ENCODE data around the gene PCNT.
"Not testable (repeated sequence)": the region's sequence is repeated elsewhere in the genome, so short reads cannot be mapped to it uniquely, and the experiment has no call there.

The PCNT gene

DNA sequence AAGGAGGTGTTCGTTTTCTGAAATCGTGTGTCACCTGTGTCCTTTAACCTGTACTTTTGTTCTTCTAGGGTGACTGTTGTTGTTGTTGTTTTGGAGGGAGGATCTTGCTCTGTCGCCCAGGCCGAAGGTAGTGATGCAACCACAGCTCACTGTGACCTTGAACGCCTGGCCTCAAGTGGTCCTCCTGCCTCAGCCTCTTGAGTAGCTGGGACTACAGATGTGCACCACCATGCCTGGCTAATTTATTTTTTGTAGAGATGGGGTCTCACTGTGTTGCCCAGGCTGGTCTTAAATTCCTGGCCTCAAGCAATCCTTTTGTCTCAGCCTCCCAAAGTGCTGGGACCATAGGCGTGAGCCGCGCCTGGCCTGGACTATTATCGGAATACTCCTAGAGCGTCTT, 49.0 kb downstream of the PCNT start:
- H3K36me3 ChIP-seq (ENCODE audit: control insufficient read depth in 2 of 2, insufficient read depth in 1 of 2, low read length in 2 of 2), result peaks cover 8 to 64% of the 10 kb centered on the region in 2 experiments; a peak in 2 of 3 replicates
- H3K4me1 ChIP-seq (ENCODE audit: control insufficient read depth, insufficient read depth, low read length); POLR2A ChIA-PET; H3K4me3 ChIP-seq (ENCODE audit: low read depth, low read length); H3K9me3 ChIP-seq (ENCODE audit: control insufficient read depth, insufficient read depth, low read depth, low read length); H3K27ac ChIP-seq (ENCODE audit: extremely low read depth, low read depth, low read length): not testable (repeated sequence)
- CTCF ChIA-PET, result interaction anchor here (0.6 kb wide), 1 partner anchor 145 kb away, joined by 3 read pairs; no protein-coding TSS in a partner anchor
- TF ChIP-seq ZNF121 (tag by site-specific recombination; IDR thresholded peaks at IDR 0.05), result peak; percentile 100

DNA sequence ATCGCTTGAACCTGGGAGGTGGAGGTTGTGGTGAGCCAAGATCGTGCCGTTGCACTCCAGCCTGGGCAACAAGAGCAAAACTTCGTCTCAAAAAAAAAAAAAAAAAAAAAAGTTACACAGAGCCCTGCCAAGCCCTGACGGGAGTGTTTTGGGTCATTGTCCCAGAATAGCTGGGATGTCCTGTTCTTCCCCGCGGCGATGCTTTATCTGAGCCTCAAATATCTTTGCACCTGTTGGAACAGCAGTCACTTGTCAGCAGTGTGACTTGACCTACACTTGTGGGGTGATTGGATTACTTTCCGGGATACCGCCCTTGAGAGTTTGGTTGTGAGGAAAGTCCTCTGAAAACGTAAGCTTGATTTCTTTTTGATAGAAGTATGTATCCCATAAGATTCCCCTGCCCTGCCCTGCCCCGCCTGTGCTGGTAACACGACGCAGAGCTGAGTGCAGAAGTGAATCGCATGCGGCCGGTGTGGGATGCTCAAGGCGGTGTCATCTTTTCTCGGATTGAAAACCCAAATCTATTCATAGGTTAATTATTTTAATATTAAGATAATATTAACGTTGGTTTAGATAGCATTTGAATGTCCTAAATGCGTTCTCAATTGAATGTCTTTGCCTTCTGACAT, 50.9 kb downstream of the PCNT start:
- H3K36me3 ChIP-seq (ENCODE audit: control insufficient read depth in 2 of 2, insufficient read depth in 1 of 2, low read length in 2 of 2), result peaks cover 3 to 59% of the 10 kb centered on the region in 2 experiments; a peak in 2 of 3 replicates
- no peak overlapping the region for H3K4me3 ChIP-seq (ENCODE audit: low read depth, low read length)
- ChIA-PET CTCF (interaction anchor here (0.6 to 0.8 kb wide), 2 partner anchors 67 to 261 kb away, joined by 4 to 6 read pairs; partner anchors contain the start of gene PRMT2), POLR2A (interaction anchor here (0.6 kb wide), 1 partner anchor 231 kb away, joined by 3 read pairs; no protein-coding TSS in a partner anchor)
- no peaks in the 10 kb centered on the region for H3K9me3 ChIP-seq (ENCODE audit: control insufficient read depth, insufficient read depth, low read depth, low read length)
- H3K4me1 ChIP-seq (ENCODE audit: control insufficient read depth, insufficient read depth, low read length), result no peaks in the 10 kb centered on the region
- TF ChIP-seq, protein P1, sequence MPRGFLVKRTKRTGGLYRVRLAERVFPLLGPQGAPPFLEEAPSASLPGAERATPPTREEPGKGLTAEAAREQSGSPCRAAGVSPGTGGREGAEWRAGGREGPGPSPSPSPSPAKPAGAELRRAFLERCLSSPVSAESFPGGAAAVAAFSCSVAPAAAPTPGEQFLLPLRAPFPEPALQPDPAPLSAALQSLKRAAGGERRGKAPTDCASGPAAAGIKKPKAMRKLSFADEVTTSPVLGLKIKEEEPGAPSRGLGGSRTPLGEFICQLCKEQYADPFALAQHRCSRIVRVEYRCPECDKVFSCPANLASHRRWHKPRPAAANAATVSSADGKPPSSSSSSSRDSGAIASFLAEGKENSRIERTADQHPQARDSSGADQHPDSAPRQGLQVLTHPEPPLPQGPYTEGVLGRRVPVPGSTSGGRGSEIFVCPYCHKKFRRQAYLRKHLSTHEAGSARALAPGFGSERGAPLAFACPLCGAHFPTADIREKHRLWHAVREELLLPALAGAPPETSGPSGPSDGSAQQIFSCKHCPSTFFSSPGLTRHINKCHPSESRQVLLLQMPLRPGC (tag by site-specific recombination; IDR thresholded peaks at IDR 0.05), result no peak
- TF ChIP-seq KLF7 (tag by site-specific recombination; IDR thresholded peaks at IDR 0.05; ENCODE audit: borderline replicate concordance), result no peak
- no peak for TF ChIP-seq ZNF350 (tag by site-specific recombination; IDR thresholded peaks at IDR 0.05)
- TF ChIP-seq ZNF501 (tag by site-specific recombination; IDR thresholded peaks at IDR 0.05), result no peak
- TF ChIP-seq ZNF548 (tag by site-specific recombination; IDR thresholded peaks at IDR 0.05), result no peak
- TF ChIP-seq, protein P2, sequence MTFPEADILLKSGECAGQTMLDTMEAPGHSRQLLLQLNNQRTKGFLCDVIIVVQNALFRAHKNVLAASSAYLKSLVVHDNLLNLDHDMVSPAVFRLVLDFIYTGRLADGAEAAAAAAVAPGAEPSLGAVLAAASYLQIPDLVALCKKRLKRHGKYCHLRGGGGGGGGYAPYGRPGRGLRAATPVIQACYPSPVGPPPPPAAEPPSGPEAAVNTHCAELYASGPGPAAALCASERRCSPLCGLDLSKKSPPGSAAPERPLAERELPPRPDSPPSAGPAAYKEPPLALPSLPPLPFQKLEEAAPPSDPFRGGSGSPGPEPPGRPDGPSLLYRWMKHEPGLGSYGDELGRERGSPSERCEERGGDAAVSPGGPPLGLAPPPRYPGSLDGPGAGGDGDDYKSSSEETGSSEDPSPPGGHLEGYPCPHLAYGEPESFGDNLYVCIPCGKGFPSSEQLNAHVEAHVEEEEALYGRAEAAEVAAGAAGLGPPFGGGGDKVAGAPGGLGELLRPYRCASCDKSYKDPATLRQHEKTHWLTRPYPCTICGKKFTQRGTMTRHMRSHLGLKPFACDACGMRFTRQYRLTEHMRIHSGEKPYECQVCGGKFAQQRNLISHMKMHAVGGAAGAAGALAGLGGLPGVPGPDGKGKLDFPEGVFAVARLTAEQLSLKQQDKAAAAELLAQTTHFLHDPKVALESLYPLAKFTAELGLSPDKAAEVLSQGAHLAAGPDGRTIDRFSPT (tag by site-specific recombination; IDR thresholded peaks at IDR 0.05), result no peak
- H3K27ac ChIP-seq (ENCODE audit: extremely low read depth, low read depth, low read length), result no peak overlapping the region

DNA sequence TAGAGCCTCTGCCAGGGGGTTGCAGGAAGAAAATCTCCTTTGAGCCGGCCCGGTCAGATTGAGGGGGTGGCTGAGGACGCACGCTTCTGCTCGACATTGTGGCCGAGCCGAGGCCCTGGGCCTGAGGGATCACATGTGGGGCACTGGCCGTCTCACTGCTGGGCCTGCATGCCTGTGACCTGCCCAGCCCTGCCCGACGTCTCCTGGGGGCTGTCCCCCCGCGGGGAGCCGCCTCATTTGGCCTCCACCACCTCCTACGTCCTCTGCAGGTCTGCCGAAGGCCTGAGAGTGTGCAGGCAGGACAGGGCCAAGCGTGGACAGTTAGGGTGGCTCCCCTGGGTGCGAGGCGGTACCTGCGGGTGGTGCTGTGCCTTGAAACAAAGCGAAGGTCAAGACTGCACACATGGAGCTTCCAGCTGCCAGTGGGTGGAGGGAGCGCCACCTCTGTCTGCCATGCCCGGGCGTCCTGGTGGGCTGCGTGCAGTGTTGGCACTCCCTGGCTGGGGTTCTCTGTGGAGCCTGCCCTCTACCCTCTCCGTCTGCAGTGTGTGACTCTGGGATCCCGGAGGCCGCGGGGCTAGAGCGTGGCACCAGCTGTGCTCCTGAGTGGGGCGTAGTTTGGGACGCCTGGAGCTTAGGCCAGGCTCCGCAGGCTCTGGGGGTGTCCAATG, 51.7 kb downstream of the PCNT start:
- POLR2A ChIA-PET, result no interaction called here
- no peak overlapping the region for H3K27ac ChIP-seq (ENCODE audit: extremely low read depth, low read depth, low read length)
- no peaks in the 10 kb centered on the region for H3K9me3 ChIP-seq (ENCODE audit: control insufficient read depth, insufficient read depth, low read depth, low read length)
- H3K4me1 ChIP-seq (ENCODE audit: control insufficient read depth, insufficient read depth, low read length), result no peaks in the 10 kb centered on the region
- CTCF ChIA-PET, result interaction anchor here (0.6 to 0.8 kb wide), 3 partner anchors 66 to 260 kb away, joined by 4 to 6 read pairs (median 4); partner anchors contain the start of gene PRMT2
- TF ChIP-seq ZIC2 (tag by site-specific recombination; IDR thresholded peaks at IDR 0.05) (0 out of 2 replicates have a peak, but pooled peaks have one; percentile 38), ZNF548 (tag by site-specific recombination; IDR thresholded peaks at IDR 0.05) (no peak)
- H3K36me3 ChIP-seq (ENCODE audit: control insufficient read depth in 2 of 2, insufficient read depth in 1 of 2, low read length in 2 of 2), result peaks cover 4 to 59% of the 10 kb centered on the region in 2 experiments; a peak in 2 of 3 replicates
- H3K4me3 ChIP-seq (ENCODE audit: low read depth, low read length), result no peak overlapping the region

DNA sequence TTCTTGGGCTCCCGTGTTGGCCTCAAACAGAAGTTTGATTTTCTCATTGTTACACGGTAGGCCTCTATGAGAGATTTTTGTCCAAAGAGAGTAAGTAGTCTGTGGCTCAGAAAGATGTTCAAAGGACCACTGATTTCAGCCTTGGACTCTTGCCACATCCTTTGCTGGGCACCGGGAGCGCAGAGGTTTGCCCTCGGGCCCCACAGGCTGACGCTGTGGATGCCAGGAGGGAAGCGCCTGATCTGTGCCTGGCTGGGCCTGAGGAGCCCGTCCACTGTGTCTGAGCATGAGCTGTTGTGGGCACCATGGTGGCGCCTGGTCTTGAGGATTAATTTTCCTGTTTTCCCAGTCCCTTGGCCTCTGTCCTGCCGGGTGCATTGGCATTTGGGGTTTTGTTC, 52.3 kb downstream of the PCNT start:
- Histone ChIP-seq H3K4me3 (ENCODE audit: low read depth, low read length) (no peak overlapping the region), H3K36me3 (ENCODE audit: control insufficient read depth in 2 of 2, insufficient read depth in 1 of 2, low read length in 2 of 2) (peaks cover 6 to 59% of the 10 kb centered on the region in 2 experiments; a peak in 2 of 3 replicates), H3K9me3 (ENCODE audit: control insufficient read depth, insufficient read depth, low read depth, low read length) (no peaks in the 10 kb centered on the region), H3K4me1 (ENCODE audit: control insufficient read depth, insufficient read depth, low read length) (no peaks in the 10 kb centered on the region), H3K27ac (ENCODE audit: extremely low read depth, low read depth, low read length) (no peak overlapping the region)
- ChIA-PET CTCF (interaction anchor here (0.6 kb wide), 1 partner anchor 134 kb away, joined by 3 read pairs; no protein-coding TSS in a partner anchor), POLR2A (no interaction called here)
- TF ChIP-seq ZNF521 (tag by site-specific recombination; IDR thresholded peaks at IDR 0.05) (no peak), REPIN1 (tag by site-specific recombination; IDR thresholded peaks at IDR 0.05; ENCODE audit: low read depth) (no peak), ZNF214 (tag by site-specific recombination; IDR thresholded peaks at IDR 0.05; ENCODE audit: borderline replicate concordance) (no peak), KLF9 (tag by site-specific recombination; IDR thresholded peaks at IDR 0.05; ENCODE audit: low read depth) (no peak), ZFP37 (tag by site-specific recombination; IDR thresholded peaks at IDR 0.05) (no peak), TCF7L2 (IDR thresholded peaks at IDR 0.05; ENCODE audit: borderline replicate concordance, low read depth, low read length) (no peak), ZNF514 (tag by site-specific recombination; IDR thresholded peaks at IDR 0.05) (no peak), ZNF146 (tag by site-specific recombination; IDR thresholded peaks at IDR 0.05) (no peak)
- TF ChIP-seq, protein P3, sequence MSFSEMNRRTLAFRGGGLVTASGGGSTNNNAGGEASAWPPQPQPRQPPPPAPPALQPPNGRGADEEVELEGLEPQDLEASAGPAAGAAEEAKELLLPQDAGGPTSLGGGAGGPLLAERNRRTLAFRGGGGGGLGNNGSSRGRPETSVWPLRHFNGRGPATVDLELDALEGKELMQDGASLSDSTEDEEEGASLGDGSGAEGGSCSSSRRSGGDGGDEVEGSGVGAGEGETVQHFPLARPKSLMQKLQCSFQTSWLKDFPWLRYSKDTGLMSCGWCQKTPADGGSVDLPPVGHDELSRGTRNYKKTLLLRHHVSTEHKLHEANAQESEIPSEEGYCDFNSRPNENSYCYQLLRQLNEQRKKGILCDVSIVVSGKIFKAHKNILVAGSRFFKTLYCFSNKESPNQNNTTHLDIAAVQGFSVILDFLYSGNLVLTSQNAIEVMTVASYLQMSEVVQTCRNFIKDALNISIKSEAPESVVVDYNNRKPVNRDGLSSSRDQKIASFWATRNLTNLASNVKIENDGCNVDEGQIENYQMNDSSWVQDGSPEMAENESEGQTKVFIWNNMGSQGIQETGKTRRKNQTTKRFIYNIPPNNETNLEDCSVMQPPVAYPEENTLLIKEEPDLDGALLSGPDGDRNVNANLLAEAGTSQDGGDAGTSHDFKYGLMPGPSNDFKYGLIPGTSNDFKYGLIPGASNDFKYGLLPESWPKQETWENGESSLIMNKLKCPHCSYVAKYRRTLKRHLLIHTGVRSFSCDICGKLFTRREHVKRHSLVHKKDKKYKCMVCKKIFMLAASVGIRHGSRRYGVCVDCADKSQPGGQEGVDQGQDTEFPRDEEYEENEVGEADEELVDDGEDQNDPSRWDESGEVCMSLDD (tag by site-specific recombination; IDR thresholded peaks at IDR 0.05), result no peak
- TF ChIP-seq, protein P4, sequence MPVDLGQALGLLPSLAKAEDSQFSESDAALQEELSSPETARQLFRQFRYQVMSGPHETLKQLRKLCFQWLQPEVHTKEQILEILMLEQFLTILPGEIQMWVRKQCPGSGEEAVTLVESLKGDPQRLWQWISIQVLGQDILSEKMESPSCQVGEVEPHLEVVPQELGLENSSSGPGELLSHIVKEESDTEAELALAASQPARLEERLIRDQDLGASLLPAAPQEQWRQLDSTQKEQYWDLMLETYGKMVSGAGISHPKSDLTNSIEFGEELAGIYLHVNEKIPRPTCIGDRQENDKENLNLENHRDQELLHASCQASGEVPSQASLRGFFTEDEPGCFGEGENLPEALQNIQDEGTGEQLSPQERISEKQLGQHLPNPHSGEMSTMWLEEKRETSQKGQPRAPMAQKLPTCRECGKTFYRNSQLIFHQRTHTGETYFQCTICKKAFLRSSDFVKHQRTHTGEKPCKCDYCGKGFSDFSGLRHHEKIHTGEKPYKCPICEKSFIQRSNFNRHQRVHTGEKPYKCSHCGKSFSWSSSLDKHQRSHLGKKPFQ (tag by site-specific recombination; IDR thresholded peaks at IDR 0.05), result no peak

Measured in HEK293 (cell line).